OCI-LY7 (cell line): Measurements from ENCODE around the gene NUDT22. TPM values are rescaled to one million over a fixed set of nuclear protein-coding genes. Genes with fewer than 3 reads are reported as not detected.

Source experiments
- BruUV-seq: library from RNA; stranded (reverse); fragments of 400-500 nt; replicated peaks from 2 replicates; lab custom pipeline; 2021; lab: Mats Ljungman, UMichigan
- CTCF ChIA-PET: fragments of 300-600 bp; sonication (Branson Sonifier 250); formaldehyde crosslinking; loops from one replicate; lab custom pipeline; 2022; ENCODE audit warnings: antibody characterized with exemption; ENCODE audit not compliant: unreplicated experiment; lab: Charles Lee
- POLR2A ChIA-PET: fragments of 300-600 bp; sonication (Branson Sonifier 250); formaldehyde crosslinking; loops from one replicate; lab custom pipeline; 2022; ENCODE audit warnings: antibody characterized with exemption; lab: Charles Lee
- DNase-seq: peaks from one replicate; pipeline ENCODE4 v3.0.0-alpha.2; 2015; ENCODE audit warnings: low spot score
- H2AFZ ChIP-seq: fragments of 200-600 bp; sonication (generic), shearing (Covaris generic); 2 replicates; pipeline ENCODE4 v1.6.1; 2014; ENCODE audit warnings: mild to moderate bottlenecking, antibody characterized with exemption, low read length, moderate library complexity
- H3K27ac ChIP-seq: fragments of 200-600 bp; sonication (generic); 2 replicates; pipeline ENCODE4 v1.5.1; 2014; ENCODE audit warnings: mixed run types, low read depth, mild to moderate bottlenecking, moderate library complexity, low read length, inconsistent platforms; ENCODE audit not compliant: poor library complexity, severe bottlenecking
- H3K36me3 ChIP-seq: fragments of 200-600 bp; sonication (generic); 2 replicates; pipeline ENCODE4 v1.6.1; 2014; ENCODE audit warnings: mild to moderate bottlenecking, antibody characterized with exemption, low read length, moderate library complexity, mixed read lengths; ENCODE audit not compliant: insufficient read depth
- H3K4me1 ChIP-seq: fragments of 200-600 bp; sonication (generic); 2 replicates; pipeline ENCODE4 v1.5.1; 2014; ENCODE audit warnings: mild to moderate bottlenecking, low read length; ENCODE audit not compliant: insufficient read depth, poor library complexity, severe bottlenecking
- H3K4me2 ChIP-seq: fragments of 200-600 bp; sonication (generic); 2 replicates; pipeline ENCODE4 v1.6.1; 2014; ENCODE audit warnings: mild to moderate bottlenecking, low read length
- H3K4me3 ChIP-seq: fragments of 200-600 bp; sonication (generic); 2 replicates; pipeline ENCODE4 v1.5.1; 2014; ENCODE audit warnings: mild to moderate bottlenecking, low read depth, low read length; ENCODE audit not compliant: poor library complexity, severe bottlenecking
- H3K79me2 ChIP-seq: fragments of 200-600 bp; sonication (generic); 2 replicates; pipeline ENCODE4 v1.6.1; 2016; ENCODE audit warnings: low read depth, mild to moderate bottlenecking, low read length, moderate library complexity, mixed read lengths; ENCODE audit not compliant: insufficient read depth
- H3K9me2 ChIP-seq: fragments of 200-600 bp; sonication (generic); 2 replicates; pipeline ENCODE4 v1.6.1; 2016; ENCODE audit warnings: mild to moderate bottlenecking, low read length, mixed read lengths; ENCODE audit not compliant: insufficient read depth
- H3K9me3 ChIP-seq: fragments of 200-600 bp; sonication (generic); 2 replicates; pipeline ENCODE4 v1.6.1; 2014; ENCODE audit warnings: mild to moderate bottlenecking, mixed run types, low read length, mixed read lengths
- H4K20me1 ChIP-seq: fragments of 200-600 bp; sonication (generic); 2 replicates; pipeline ENCODE4 v1.6.1; 2014; ENCODE audit warnings: mild to moderate bottlenecking, antibody characterized with exemption, low read length, moderate library complexity, mixed read lengths; ENCODE audit not compliant: insufficient read depth
- EZH2phosphoT487 ChIP-seq: fragments of 200-600 bp; sonication (generic); IDR thresholded peaks from 2 replicates; pipeline ENCODE4 v1.6.1; 2018; ENCODE audit warnings: low read depth, borderline replicate concordance, mild to moderate bottlenecking, mixed run types, antibody characterized with exemption, low read length, moderate library complexity, mixed read lengths
- intact Hi-C: fragments of 100-400 bp; cut with micrococcal nuclease; formaldehyde crosslinking; loops from one replicate; pipeline ENCODE4 v1.10.0; 2022; ENCODE audit not compliant: unreplicated experiment
- total RNA-seq, 2 experiments: library from RNA; depleted of rRNA in 1 of 2; stranded (reverse); fragments of >200 nt in 1 of 2; shearing (Covaris generic) in 1 of 2; gene quantifications; 2 replicates each; pipeline ENCODE4 v1.2.3, GENCODE V29; 2014 to 2022
- TF ChIP-seq, protein P1 (sequence below): fragments of 200-600 bp; sonication (generic); conservative IDR thresholded peaks from 2 replicates; pipeline ENCODE4 v1.5.1; 2014; ENCODE audit warnings: mild to moderate bottlenecking, antibody characterized with exemption, low read length, moderate library complexity, mixed read lengths

NUDT22 gene
- total RNA-seq, 2 experiments from 2014 or later = 81.4 to 98.4 TPM

DNA sequence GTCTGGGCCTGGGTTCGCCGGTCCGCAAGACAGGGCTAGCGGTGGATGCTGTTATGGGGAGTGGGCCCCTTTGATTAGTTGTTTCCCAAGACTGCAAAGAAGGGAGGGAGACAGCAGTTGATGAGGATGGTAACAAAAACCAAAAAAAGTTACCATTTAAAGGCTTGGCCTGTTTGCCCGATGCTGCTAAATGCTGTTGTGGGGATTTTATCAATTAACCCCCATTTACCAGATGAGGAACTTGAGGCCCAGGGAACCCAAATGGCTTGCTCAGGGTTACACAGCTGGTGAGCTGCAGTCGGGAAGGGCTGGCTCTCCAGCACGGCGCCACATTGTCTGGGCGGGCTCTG is 3.4 kb upstream of the NUDT22 start:
- no peaks in the 10 kb centered on the region for H3K9me2 ChIP-seq
- no TSS peak for BruUV-seq
- peaks cover 15% of the 10 kb centered on the region for H3K4me1 ChIP-seq
- H3K4me2 ChIP-seq = no peak overlapping the region
- H3K79me2 ChIP-seq = peaks cover 8% of the 10 kb centered on the region; the same call in 1 of the 2 replicates
- no peaks in the 10 kb centered on the region; the same call in 1 of the 2 replicates for H4K20me1 ChIP-seq
- no peak for DNase-seq
- TF ChIP-seq, protein P1, sequence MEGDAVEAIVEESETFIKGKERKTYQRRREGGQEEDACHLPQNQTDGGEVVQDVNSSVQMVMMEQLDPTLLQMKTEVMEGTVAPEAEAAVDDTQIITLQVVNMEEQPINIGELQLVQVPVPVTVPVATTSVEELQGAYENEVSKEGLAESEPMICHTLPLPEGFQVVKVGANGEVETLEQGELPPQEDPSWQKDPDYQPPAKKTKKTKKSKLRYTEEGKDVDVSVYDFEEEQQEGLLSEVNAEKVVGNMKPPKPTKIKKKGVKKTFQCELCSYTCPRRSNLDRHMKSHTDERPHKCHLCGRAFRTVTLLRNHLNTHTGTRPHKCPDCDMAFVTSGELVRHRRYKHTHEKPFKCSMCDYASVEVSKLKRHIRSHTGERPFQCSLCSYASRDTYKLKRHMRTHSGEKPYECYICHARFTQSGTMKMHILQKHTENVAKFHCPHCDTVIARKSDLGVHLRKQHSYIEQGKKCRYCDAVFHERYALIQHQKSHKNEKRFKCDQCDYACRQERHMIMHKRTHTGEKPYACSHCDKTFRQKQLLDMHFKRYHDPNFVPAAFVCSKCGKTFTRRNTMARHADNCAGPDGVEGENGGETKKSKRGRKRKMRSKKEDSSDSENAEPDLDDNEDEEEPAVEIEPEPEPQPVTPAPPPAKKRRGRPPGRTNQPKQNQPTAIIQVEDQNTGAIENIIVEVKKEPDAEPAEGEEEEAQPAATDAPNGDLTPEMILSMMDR = no peak
- TF ChIP-seq EZH2phosphoT487 = no peak
- H3K9me3 ChIP-seq = no peaks in the 10 kb centered on the region
- H2AFZ ChIP-seq = no peak overlapping the region
- no peak overlapping the region for H3K4me3 ChIP-seq
- POLR2A ChIA-PET = interaction anchor here (0.6 to 2.1 kb wide), 3 partner anchors 15 to 30 kb away, joined by 3 to 15 read pairs (median 4); partner anchors contain the start of gene FERMT3
- intact Hi-C loops = no loop called here
- CTCF ChIA-PET = no interaction called here
- no peak overlapping the region for H3K27ac ChIP-seq
- peaks cover 61% of the 10 kb centered on the region for H3K36me3 ChIP-seq

DNA sequence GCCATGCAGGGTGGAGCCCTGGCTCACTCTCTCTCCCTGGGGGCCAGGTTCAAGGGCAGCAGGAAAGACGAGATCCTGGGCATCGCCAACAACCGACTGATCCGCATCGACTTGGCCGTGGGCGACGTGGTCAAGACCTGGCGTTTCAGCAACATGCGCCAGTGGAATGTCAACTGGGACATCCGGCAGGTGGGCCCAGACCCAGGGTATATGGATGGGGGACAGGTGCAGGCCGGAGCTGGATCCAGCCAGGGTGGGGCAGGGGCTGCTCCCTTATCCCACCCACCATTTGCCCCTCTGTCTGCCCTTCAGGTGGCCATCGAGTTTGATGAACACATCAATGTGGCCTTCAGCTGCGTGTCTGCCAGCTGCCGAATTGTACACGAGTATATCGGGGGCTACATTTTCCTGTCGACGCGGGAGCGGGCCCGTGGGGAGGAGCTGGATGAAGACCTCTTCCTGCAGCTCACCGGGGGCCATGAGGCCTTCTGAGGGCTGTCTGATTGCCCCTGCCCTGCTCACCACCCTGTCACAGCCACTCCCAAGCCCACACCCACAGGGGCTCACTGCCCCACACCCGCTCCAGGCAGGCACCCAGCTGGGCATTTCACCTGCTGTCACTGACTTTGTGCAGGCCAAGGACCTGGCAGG is 2.9 kb upstream of the NUDT22 start:
- Histone ChIP-seq H4K20me1 (no peaks in the 10 kb centered on the region; the same call in 1 of the 2 replicates), H3K9me3 (no peaks in the 10 kb centered on the region), H3K9me2 (no peaks in the 10 kb centered on the region), H3K79me2 (peaks cover 8% of the 10 kb centered on the region; the same call in 1 of the 2 replicates), H3K4me2 (no peak overlapping the region), H2AFZ (no peak overlapping the region), H3K4me3 (no peak overlapping the region), H3K27ac (no peak overlapping the region), H3K4me1 (peaks cover 17% of the 10 kb centered on the region), H3K36me3 (peaks cover 58% of the 10 kb centered on the region)
- CTCF ChIA-PET = no interaction called here
- intact Hi-C loops = no loop called here
- no peak for DNase-seq
- no peak for TF ChIP-seq EZH2phosphoT487
- TF ChIP-seq, protein P1 = no peak
- POLR2A ChIA-PET = interaction anchor here (0.6 to 2.1 kb wide), 4 partner anchors 16 to 31 kb away, joined by 3 to 15 read pairs (median 4); partner anchors contain the start of gene FERMT3
- TSS peak; percentile 80 for BruUV-seq
